Naive thymus-derived CD4-positive, alpha-beta T cell (primary cell): ENCODE data around the gene MYT1. TPM values are rescaled to one million over a fixed set of nuclear protein-coding genes. Genes with fewer than 3 reads are reported as not detected.
"Not testable (repeated sequence)": the region's sequence is repeated elsewhere in the genome, so short reads cannot be mapped to it uniquely, and the experiment has no call there.

ENCODE experiments used
- ATAC-seq: fragments of 150-1000 bp; cut with Tn5 transposase; 2 replicates; pipeline ENCODE4 v1.10.0; 2021; ENCODE audit warnings: mild to moderate bottlenecking, moderate library complexity
- CTCF ChIA-PET: fragments of 350-600 bp; sonication (Branson Sonifier 250); formaldehyde crosslinking; loops from one replicate; lab custom pipeline; 2021; ENCODE audit warnings: antibody characterized with exemption; lab: Charles Lee
- POLR2A ChIA-PET: fragments of 350-600 bp; sonication (Branson Sonifier 250); formaldehyde crosslinking; loops from one replicate; lab custom pipeline; 2021; ENCODE audit warnings: antibody characterized with exemption, inconsistent platforms; lab: Charles Lee
- DNase-seq, 9 donors: peaks; one replicate each; pipeline versions ENCODE4 v3.0.0 to v3.0.0-alpha.2; 2020 to 2022; ENCODE audit warnings: mixed read lengths in 1 of 9
- H3K27ac ChIP-seq: one replicate; pipeline ENCODE4 v1.7.0; 2013; ENCODE audit warnings: mild to moderate bottlenecking, low read depth, low read length, moderate library complexity
- H3K27me3 ChIP-seq, 2 donors: one replicate each; pipeline ENCODE4 v1.7.0; 2013; ENCODE audit warnings: low read length in 2 of 2, mild to moderate bottlenecking in 2 of 2, moderate library complexity in 2 of 2; ENCODE audit not compliant: control insufficient read depth in 2 of 2, insufficient read depth in 2 of 2
- H3K36me3 ChIP-seq, 3 experiments: 1 replicate in 2 of 3; 2 replicates in 1 of 3; pipeline ENCODE4 v1.7.0; 2013; ENCODE audit warnings: low read length in 3 of 3, mild to moderate bottlenecking in 3 of 3, moderate library complexity in 1 of 3; ENCODE audit not compliant: insufficient read depth in 3 of 3, control insufficient read depth in 2 of 3
- H3K4me1 ChIP-seq, 2 donors: one replicate each; pipeline ENCODE4 v1.7.0; 2013; ENCODE audit warnings: low read length in 2 of 2, mild to moderate bottlenecking in 2 of 2, moderate library complexity in 1 of 2; ENCODE audit not compliant: control insufficient read depth in 2 of 2, insufficient read depth in 2 of 2
- H3K4me3 ChIP-seq: 2 replicates; pipeline ENCODE4 v1.7.0; 2013; ENCODE audit warnings: mild to moderate bottlenecking, low read length
- H3K9me3 ChIP-seq, 3 experiments: 1 replicate in 2 of 3; 2 replicates in 1 of 3; pipeline ENCODE4 v1.7.0; 2013; ENCODE audit warnings: low read length in 3 of 3; ENCODE audit not compliant: control insufficient read depth in 2 of 3
- H3K27ac Mint-ChIP-seq, 9 donors: one replicate each; pipeline ENCODE4 v1.8.0; 2020 to 2022; ENCODE audit warnings: mixed read lengths in 9 of 9, mild to moderate bottlenecking in 8 of 9, moderate library complexity in 5 of 9, inconsistent platforms in 2 of 9
- H3K27me3 Mint-ChIP-seq, 5 donors: one replicate each; pipeline ENCODE4 v1.8.0; 2021 to 2022; ENCODE audit warnings: mixed read lengths in 5 of 5, mild to moderate bottlenecking in 1 of 5
- H3K36me3 Mint-ChIP-seq, 5 donors: one replicate each; pipeline ENCODE4 v1.8.0; 2020 to 2022; ENCODE audit warnings: mixed read lengths in 5 of 5, mild to moderate bottlenecking in 3 of 5, inconsistent platforms in 1 of 5
- H3K4me1 Mint-ChIP-seq, 7 donors: one replicate each; pipeline ENCODE4 v1.8.0; 2020 to 2022; ENCODE audit warnings: mixed read lengths in 7 of 7, mild to moderate bottlenecking in 3 of 7, inconsistent platforms in 1 of 7
- H3K4me3 Mint-ChIP-seq, 10 donors: one replicate each; pipeline ENCODE4 v1.8.0; 2020 to 2022; ENCODE audit warnings: mild to moderate bottlenecking in 10 of 10, mixed read lengths in 10 of 10, moderate library complexity in 6 of 10, inconsistent platforms in 2 of 10
- H3K9me3 Mint-ChIP-seq, 11 donors: one replicate each; pipeline ENCODE4 v1.8.0; 2020 to 2022; ENCODE audit warnings: mixed read lengths in 11 of 11, mild to moderate bottlenecking in 4 of 11, inconsistent platforms in 1 of 11, moderate library complexity in 1 of 11
- intact Hi-C, 2 donors: fragments of 100-400 bp; cut with micrococcal nuclease; formaldehyde crosslinking; loops; one replicate each; pipeline ENCODE4 v1.15.1; 2023
- polyA plus RNA-seq, 2 donors: library from polyadenylated mRNA; unstranded; fragments of 300-500 nt; fragmentation: Illumina TruSeq; gene quantifications; one replicate each; pipeline ENCODE4 v1.2.3, GENCODE V29; 2021
- total RNA-seq, 6 experiments: library from RNA in 5 of 6; stranded (reverse) in 5 of 6; gene quantifications; 1 replicate in 5 of 6; 2 replicates in 1 of 6; pipeline ENCODE4 v1.2.3 and lab custom pipeline; 2021 to 2026

Gene MYT1
- total and polyA plus RNA-seq, 7 experiments from 2014 or later = not detected

GRCh38 chr20:64278317-64278681, 114.0 kb downstream of the MYT1 start:
- Histone ChIP-seq H3K9me3 (no peaks in the 10 kb centered on the region), H3K27ac (no peak overlapping the region), H3K4me1 (no peaks in the 10 kb centered on the region), H3K4me3 (no peak overlapping the region), H3K36me3 (peaks cover 0 to 19% (median 0%) of the 10 kb centered on the region in 3 experiments), H3K27me3 (no peaks in the 10 kb centered on the region)
- Mint-ChIP-seq H3K9me3 (no peaks in the 10 kb centered on the region), H3K36me3 (peaks cover 5 to 25% (median 8%) of the 10 kb centered on the region in 5 donors), H3K27ac (no peak overlapping the region), H3K4me1 (peaks cover 4 to 31% (median 16%) of the 10 kb centered on the region in 7 donors), H3K27me3 (peaks cover 0 to 3% (median 0%) of the 10 kb centered on the region in 5 donors), H3K4me3 (no peak overlapping the region)
- no peak for ATAC-seq
- ChIA-PET POLR2A (interaction anchor here (1.2 kb wide), 1 partner anchor 23 kb away, joined by 3 read pairs; the partner anchor contains the start of gene PCMTD2), CTCF (no interaction called here)
- intact Hi-C loops = no loop called here
- no peak for DNase-seq

GRCh38 chr20:64279826-64280459, 115.7 kb downstream of the MYT1 start:
- no peaks in the 10 kb centered on the region for H3K4me1 ChIP-seq
- no peaks in the 10 kb centered on the region for H3K9me3 ChIP-seq

GRCh38 chr20:64280460-64280843, 116.2 kb downstream of the MYT1 start:
- peaks cover 0 to 3% (median 0%) of the 10 kb centered on the region in 11 donors for H3K9me3 Mint-ChIP-seq
- CTCF ChIA-PET = no interaction called here

More at GRCh38 chr20:64279826-64280459, 115.7 kb downstream of the MYT1 start:
- intact Hi-C loops = no loop called here
- peaks cover 0 to 16% (median 4%) of the 10 kb centered on the region in 5 donors for H3K36me3 Mint-ChIP-seq
- ATAC-seq = no peak
- H3K27me3 ChIP-seq = no peaks in the 10 kb centered on the region
- H3K4me3 Mint-ChIP-seq = no peak overlapping the region
- H3K9me3 Mint-ChIP-seq = peaks cover 0 to 2% (median 0%) of the 10 kb centered on the region in 11 donors
- H3K27ac Mint-ChIP-seq = peak overlapping the region in 1 of 9 donors; percentile 25
- peaks cover 0 to 7% (median 0%) of the 10 kb centered on the region in 5 donors for H3K27me3 Mint-ChIP-seq
- DNase-seq = no peak
- no peak overlapping the region for H3K27ac ChIP-seq
- peaks cover 0 to 4% (median 0%) of the 10 kb centered on the region in 3 experiments for H3K36me3 ChIP-seq
- no peak overlapping the region for H3K4me3 ChIP-seq
- H3K4me1 Mint-ChIP-seq = peaks cover 4 to 28% (median 16%) of the 10 kb centered on the region in 7 donors
- POLR2A ChIA-PET = no interaction called here
- CTCF ChIA-PET = no interaction called here

GRCh38 chr20:64283646-64284045, 119.4 kb downstream of the MYT1 start:
- Histone ChIP-seq H3K27ac (no peak overlapping the region), H3K4me3 (no peak overlapping the region), H3K27me3 (no peaks in the 10 kb centered on the region), H3K9me3 (peaks cover 0 to 3% (median 0%) of the 10 kb centered on the region in 3 experiments), H3K36me3 (no peaks in the 10 kb centered on the region), H3K4me1 (no peaks in the 10 kb centered on the region)
- Mint-ChIP-seq H3K4me3 (no peak overlapping the region), H3K27ac (peak overlapping the region in 1 of 9 donors; percentile 74), H3K36me3 (peaks cover 0 to 3% (median 0%) of the 10 kb centered on the region in 5 donors), H3K27me3 (peaks cover 0 to 7% (median 0%) of the 10 kb centered on the region in 5 donors), H3K4me1 (peaks cover 2 to 28% (median 12%) of the 10 kb centered on the region in 7 donors), H3K9me3 (peaks cover 0 to 3% (median 0%) of the 10 kb centered on the region in 11 donors)
- intact Hi-C loops = no loop called here
- POLR2A ChIA-PET = interaction anchor here (1.2 kb wide), 1 partner anchor 10 kb away, joined by 4 read pairs; no protein-coding TSS in a partner anchor
- DNase-seq (no peak), ATAC-seq (no peak)
- CTCF ChIA-PET = no interaction called here

More at GRCh38 chr20:64280460-64280843, 116.2 kb downstream of the MYT1 start:
- H3K27me3 ChIP-seq = no peaks in the 10 kb centered on the region
- no peak overlapping the region for H3K4me3 ChIP-seq
- peaks cover 0 to 16% (median 3%) of the 10 kb centered on the region in 5 donors for H3K36me3 Mint-ChIP-seq
- H3K36me3 ChIP-seq = peaks cover 0 to 4% (median 0%) of the 10 kb centered on the region in 3 experiments
- POLR2A ChIA-PET = interaction anchor here (0.9 kb wide), 1 partner anchor 15 kb away, joined by 5 read pairs; no protein-coding TSS in a partner anchor
- no peaks in the 10 kb centered on the region for H3K4me1 ChIP-seq
- no peak overlapping the region for H3K27ac Mint-ChIP-seq
- no peak overlapping the region for H3K4me3 Mint-ChIP-seq
- no peak for DNase-seq
- H3K9me3 ChIP-seq = no peaks in the 10 kb centered on the region
- H3K27ac ChIP-seq = no peak overlapping the region
- ATAC-seq = no peak
- peaks cover 0 to 7% (median 0%) of the 10 kb centered on the region in 5 donors for H3K27me3 Mint-ChIP-seq
- intact Hi-C loops = no loop called here
- peaks cover 3 to 28% (median 16%) of the 10 kb centered on the region in 7 donors for H3K4me1 Mint-ChIP-seq

GRCh38 chr20:64285579-64286446, 121.6 kb downstream of the MYT1 start:
- Mint-ChIP-seq H3K4me1 (peaks cover 0 to 16% (median 6%) of the 10 kb centered on the region in 7 donors), H3K27ac (peak overlapping the region in 1 of 9 donors; percentile 56)
- H3K36me3 ChIP-seq, H3K27me3 Mint-ChIP-seq, H3K36me3 Mint-ChIP-seq, H3K4me1 ChIP-seq, POLR2A ChIA-PET, H3K27me3 ChIP-seq, H3K27ac ChIP-seq, H3K9me3 ChIP-seq, H3K4me3 Mint-ChIP-seq, H3K4me3 ChIP-seq, intact Hi-C loops, H3K9me3 Mint-ChIP-seq: not testable (repeated sequence)
- peak; percentile 43 to 83 (median 75) for DNase-seq
- peak; percentile 90 for ATAC-seq
- CTCF ChIA-PET = interaction anchor here (1.6 kb wide), 1 partner anchor 29 kb away, joined by 3 read pairs; no protein-coding TSS in a partner anchor

GRCh38 chr20:64286447-64287263, 122.4 kb downstream of the MYT1 start:
- ATAC-seq, H3K9me3 Mint-ChIP-seq, H3K36me3 ChIP-seq, intact Hi-C loops, H3K27ac Mint-ChIP-seq, POLR2A ChIA-PET, H3K9me3 ChIP-seq, H3K27me3 Mint-ChIP-seq, H3K4me3 Mint-ChIP-seq, H3K4me1 ChIP-seq, H3K27me3 ChIP-seq, H3K27ac ChIP-seq, H3K4me3 ChIP-seq, H3K36me3 Mint-ChIP-seq: not testable (repeated sequence)
- CTCF ChIA-PET = interaction anchor here (1.6 kb wide), 1 partner anchor 30 kb away, joined by 3 read pairs; no protein-coding TSS in a partner anchor
- peak in 1 of 9 donors; percentile 37 for DNase-seq
- H3K4me1 Mint-ChIP-seq = peaks cover 0 to 11% (median 3%) of the 10 kb centered on the region in 7 donors
